ENCODE measurements around the gene GRIA3.
"Not testable (repeated sequence)": the region's sequence is repeated elsewhere in the genome, so short reads cannot be mapped to it uniquely, and the experiment has no call there.

Gene GRIA3

DNA sequence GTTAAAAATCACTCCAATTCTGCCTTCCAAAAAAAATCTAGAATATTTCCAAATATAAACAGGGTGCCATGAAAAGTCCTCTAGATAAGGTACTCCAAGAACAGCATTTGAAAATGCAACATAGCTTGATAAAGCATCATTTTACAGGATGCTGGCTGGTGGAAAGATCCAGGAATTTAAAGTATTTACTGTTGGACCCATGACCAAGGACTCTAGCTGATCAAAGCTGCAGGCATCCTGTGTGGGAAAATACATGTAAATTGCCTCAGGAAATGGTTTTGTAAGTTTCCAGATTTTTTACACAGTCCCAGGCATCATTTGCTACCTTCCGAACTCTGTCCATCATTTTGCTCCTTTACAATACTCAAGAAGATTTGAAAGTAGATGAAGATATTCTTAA lies 164.4 kb downstream of the GRIA3 start:
- DNase-seq (ENCODE audit: low read depth, low spot score) = peak; percentile 3

DNA sequence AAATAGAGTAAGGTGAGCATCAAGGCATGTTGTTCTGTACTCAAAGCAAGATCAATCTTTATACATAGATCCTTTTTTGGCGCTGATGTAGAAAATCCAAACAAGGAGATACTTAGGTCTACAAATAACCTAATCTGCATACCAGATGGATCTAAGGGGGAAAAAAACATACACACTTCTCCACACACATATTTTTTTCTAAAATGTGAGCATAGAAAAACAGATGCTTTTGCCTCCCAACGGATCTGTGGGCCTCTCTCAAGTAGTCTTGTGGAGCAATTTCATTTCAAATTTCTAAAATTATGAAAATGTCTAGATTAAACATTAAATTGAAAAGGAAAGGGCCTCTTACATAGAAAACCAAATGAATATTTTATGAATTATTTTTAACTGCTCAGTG lies 166.1 kb downstream of the GRIA3 start:
- no peak for DNase-seq (ENCODE audit: low read depth, low spot score)

GRCh38 chrX:123357941-123358340 lies 173.9 kb downstream of the GRIA3 start:
- no peak for DNase-seq (ENCODE audit: low read depth, low spot score)

GRCh38 chrX:123358457-123358856 lies 174.4 kb downstream of the GRIA3 start:
- no peak for DNase-seq (ENCODE audit: low read depth, low spot score)

- DNase-seq (ENCODE audit: low read depth, low spot score) = peak; percentile 1
Observed at GRCh38 chrX:123361371-123361770, 177.3 kb downstream of the GRIA3 start.

- DNase-seq (ENCODE audit: low read depth, low spot score) = not testable (repeated sequence)
Observed at GRCh38 chrX:123386196-123386595, 202.1 kb downstream of the GRIA3 start.

- DNase-seq (ENCODE audit: low read depth, low spot score) = no peak
Observed at GRCh38 chrX:123392921-123393320, 208.8 kb downstream of the GRIA3 start.

DNA sequence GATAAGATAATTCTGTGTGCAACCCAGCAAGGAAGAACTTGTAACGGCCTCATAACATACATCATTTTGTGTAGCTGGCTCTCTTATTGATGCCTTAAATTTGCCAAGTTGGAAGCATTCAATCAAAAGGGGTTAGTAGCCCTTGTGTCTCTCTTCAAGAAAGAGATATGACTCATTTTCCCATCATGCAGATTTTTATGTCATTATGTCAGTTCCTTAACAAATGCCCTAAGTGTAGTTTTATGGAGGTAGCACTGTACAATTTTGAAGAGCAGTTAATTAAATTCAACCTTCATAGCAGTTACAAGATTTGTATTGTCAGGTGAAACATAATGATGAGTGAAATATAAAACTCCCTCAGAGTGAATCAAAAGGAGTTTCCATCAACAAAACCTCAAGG lies 215.6 kb downstream of the GRIA3 start:
- DNase-seq (ENCODE audit: low read depth, low spot score) = no peak

DNA sequence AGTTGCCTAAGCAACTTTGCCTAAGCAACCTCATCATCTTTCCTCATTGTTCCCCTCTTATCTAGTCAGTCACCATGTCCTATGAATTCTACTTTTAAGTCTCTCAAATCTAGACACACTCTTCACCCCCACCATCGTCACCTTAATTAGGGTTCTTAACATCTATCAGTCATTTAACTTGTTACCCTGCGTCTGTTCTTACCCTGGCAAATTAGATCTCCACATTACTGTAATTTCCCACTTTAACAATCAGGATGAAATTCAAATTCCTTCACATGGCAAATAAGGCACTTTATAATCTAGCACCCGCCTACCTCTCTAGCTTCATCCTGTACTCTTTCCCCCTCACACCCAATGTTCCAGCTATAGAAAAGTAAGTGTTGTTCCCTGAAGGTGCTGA lies 221.2 kb downstream of the GRIA3 start:
- no peak for DNase-seq (ENCODE audit: low read depth, low spot score)

DNA sequence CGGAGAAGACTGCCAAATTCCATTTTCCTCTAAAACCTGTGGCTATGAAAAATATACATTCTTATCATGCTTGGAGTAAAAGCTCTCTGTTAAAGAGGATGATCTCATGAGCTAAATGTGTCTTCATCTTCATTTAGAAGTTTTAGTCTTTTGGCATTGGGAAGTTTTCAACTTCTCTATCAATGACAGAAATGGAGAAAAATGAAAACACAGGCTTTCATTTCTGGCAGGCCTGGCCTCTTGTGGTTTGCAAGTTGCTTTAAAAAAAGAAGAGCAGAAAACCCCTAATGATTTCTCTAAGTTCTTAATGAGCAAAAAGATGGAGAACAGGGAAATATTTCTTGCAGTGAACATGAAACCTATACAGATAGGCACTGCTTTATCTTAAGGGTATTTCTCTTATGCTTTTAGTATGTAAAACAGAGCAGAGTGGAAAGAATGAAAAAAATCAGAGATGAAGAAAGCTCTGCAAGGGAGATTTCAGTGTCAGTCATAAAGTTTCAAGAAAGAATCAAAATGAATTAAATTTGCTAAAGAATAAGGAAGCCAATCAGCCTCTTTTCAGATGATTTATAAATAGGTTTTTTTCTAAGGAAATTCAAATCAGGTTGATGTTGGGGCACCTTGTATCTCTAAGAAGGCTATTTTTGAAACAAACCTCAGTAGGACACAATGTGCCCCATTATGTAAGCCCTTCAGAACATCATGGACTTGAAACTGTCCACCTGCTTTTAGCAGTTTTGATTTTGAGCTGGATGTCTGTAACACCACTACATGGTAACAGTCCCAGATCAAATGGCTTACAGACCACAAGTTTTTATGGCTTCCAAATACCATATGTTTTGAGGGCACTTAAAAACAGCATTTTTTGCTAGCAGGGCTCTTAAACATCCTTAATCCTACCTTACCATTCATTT lies 225.0 kb downstream of the GRIA3 start:
- no peak for DNase-seq (ENCODE audit: low read depth, low spot score)

DNA sequence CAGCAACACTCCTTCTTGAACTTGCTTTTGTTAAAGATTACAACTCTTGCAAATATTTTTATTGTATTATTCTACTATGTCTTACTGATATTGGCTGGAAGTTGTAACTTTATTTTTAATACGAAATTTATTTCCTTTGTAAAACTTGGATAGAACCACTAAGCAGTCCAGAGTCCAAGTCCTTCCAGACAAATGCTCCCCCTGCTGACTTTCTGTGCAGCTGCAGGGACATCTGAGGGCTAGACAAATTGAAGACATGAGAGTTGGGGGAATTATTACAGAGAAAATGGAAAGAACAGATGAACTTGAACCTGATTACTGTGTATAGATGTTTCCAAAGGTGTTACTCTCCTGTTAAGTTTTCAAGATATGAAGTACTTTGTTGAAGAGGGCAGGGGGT lies 238.8 kb downstream of the GRIA3 start:
- no peak for DNase-seq (ENCODE audit: low read depth, low spot score)

GRCh38 chrX:123424546-123424945 lies 240.5 kb downstream of the GRIA3 start:
- no peak for DNase-seq (ENCODE audit: low read depth, low spot score)

GRCh38 chrX:123425471-123425870 lies 241.4 kb downstream of the GRIA3 start:
- DNase-seq (ENCODE audit: low read depth, low spot score) = no peak

DNA sequence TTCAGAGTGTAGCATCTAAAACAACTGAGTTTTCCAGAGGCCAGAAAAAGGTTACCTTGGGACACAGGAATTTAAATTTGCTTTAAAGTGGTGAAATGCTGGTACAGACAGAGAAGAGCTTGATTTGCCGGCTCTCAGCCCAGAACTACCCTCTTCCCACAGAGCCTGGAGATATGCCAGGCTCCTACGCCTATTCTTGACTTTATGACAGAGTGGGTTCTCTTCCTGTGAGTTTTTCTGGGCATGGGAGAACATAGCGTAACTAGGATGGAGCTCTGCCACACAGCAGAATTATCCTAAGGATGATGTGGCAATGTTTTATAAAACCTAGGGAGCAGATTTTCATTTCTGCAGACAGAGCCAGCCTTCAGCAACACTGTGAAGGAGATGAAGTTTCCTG lies 241.8 kb downstream of the GRIA3 start:
- DNase-seq (ENCODE audit: low read depth, low spot score) = no peak

DNA sequence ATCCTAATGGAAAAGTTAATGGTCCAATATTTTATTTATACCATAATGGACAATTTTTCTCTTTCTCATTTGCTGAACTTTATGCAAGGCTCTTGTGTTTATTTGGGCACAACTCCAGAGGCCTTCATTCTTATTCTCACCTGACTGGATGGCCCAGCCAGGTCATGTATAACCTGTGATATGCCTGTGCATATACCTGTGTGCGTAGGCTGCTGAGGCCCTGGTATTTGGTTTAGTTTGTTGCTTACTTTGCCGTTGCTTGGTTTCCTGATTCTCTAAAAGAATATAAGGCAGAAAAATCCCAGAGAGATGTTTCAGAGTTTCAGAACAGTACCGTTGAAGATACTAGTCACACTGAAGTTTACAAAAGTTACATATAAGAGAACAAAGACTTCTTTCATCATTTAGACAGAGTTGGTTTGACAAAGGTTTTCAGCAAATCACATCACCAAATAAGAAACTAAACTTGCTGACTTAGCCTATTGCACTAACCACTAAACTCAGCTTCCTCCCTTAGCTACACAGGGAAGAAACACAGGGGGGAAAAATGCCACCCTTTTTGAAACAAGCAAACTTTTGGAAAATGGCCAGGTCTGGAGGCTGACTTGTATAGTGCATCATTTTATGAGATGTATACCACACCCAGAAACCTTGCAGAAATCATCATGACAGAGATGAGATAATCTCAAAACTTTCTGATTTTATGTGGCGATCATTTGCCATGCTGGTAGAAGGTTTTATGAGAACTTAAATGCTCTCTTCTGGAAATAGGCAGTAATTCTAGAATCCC lies 248.5 kb downstream of the GRIA3 start:
- DNase-seq (ENCODE audit: low read depth, low spot score) = no peak

DNA sequence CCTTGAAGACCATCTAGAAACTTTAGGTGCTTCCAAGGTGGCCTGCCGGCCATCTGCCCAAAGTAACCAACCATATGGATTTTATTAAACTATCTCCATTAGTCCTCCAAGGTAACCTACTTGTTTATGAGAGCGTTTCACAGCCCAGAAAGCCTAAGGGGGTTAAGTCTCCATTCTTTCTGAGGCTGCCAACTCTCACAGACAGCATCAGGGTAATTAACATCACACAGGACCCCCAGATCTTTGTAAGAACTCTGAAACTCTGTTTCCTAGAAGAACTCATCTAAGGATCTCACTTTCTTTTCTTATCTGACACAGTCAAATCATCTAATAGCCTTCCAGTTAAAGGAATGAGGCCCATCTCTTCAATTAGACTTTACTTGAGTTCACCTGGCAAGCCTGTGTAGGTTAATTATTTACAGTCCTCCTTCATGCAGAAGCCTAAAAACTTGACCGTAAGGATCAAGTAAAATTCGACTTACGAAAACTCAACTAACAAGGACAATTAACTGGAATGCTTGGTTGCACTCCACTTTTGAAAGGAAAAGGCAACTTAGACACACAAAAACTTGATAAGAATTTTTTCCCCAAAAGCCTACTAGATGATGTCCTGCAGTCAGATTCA lies 252.5 kb downstream of the GRIA3 start:
- DNase-seq (ENCODE audit: low read depth, low spot score) = peak; percentile 49

DNA sequence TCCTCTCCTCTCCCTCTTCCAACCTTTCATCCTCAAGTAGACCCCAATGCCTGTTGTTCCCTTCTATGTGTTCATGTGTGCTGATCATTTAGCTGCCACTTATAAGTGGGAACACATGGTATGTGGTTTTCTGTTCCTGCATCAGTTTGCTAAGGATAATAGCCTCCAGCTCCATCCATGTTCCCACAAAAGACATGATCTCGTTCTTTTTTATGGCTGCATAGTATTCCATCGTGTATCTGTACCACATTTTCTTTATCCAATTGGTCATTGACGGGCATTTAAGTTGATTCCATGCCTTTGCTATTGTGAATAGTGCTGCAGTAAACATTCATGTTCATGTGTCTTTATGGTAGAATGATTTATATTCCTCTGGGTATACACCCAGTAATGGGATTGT lies 255.8 kb downstream of the GRIA3 start:
- not testable (repeated sequence) for DNase-seq (ENCODE audit: low read depth, low spot score)

DNA sequence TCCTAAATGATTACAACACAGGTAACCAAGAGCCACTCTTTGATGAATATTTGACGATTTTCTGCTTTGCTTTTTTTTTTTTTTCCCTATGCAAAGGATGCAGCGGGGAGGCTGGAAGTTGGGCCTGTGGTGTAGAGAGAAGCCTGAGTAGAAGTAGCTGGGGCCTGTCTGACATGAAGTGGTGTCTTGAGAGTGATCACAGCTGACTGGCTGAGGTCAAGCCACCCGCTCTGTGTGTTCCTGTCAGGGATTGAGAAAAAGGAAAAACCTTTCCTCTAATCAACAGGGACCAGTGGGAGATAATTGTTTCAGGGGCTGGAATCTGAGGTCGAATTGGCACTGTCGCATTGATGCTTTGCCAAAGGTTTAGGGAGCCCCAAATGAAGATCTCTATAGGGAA lies 258.7 kb downstream of the GRIA3 start:
- no peak for DNase-seq (ENCODE audit: low read depth, low spot score)

GRCh38 chrX:123447506-123447905 lies 263.4 kb downstream of the GRIA3 start:
- no peak for DNase-seq (ENCODE audit: low read depth, low spot score)

- no peak for DNase-seq (ENCODE audit: low read depth, low spot score)
Observed at GRCh38 chrX:123449335-123449734, 265.3 kb downstream of the GRIA3 start.

GRCh38 chrX:123450222-123450621 lies 266.1 kb downstream of the GRIA3 start:
- no peak for DNase-seq (ENCODE audit: low read depth, low spot score)

DNA sequence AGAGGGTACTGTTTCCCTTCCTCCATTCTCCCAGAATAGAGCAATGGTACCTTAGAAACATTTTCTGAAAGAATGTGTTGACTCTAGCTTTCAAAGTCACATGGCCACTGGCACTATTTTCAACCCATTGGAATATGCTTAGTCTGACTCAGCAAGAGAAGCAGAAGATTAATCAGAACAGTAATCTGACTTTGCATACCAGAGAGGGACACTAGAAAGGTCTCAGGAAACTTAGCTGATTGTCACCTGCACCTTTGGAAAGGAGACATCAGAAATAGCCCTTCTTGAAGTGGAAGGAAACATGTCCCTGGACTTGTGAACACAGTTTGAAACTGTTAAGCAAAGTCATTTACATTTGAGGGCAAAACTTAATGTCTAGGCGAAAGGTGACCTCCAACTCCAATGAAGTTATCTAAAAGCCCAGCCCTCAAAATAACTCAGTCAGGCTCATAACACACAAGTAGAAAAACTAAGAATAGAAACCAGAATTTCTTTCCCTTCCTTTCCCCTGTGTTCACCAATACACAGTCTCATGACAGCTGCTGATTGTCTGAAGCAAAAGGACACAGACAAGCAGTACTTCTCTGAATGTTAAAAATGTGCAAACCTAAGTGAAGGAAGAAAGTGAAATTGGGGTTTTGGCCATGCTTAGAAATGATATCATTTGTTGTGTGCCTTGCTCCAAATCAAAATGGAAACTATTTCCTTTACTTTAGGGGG lies 270.8 kb downstream of the GRIA3 start:
- no peak for DNase-seq (ENCODE audit: low read depth, low spot score)
